Trophoblast cell (in vitro differentiated cells and primary cell): ENCODE results near the gene COA5.

Experiments
- DNase-seq, 2 donors: peaks; one replicate each; pipeline ENCODE4 v3.0.0-alpha.2; 2016
- H2AFZ ChIP-seq: 2 replicates; pipeline ENCODE4 v1.6.1; 2013; ENCODE audit warnings: low read length, moderate library complexity, mild to moderate bottlenecking; ENCODE audit not compliant: insufficient read depth, poor library complexity
- H2AK5ac ChIP-seq: 2 replicates; pipeline ENCODE4 v1.6.1; 2013; ENCODE audit warnings: mild to moderate bottlenecking, low read length
- H2BK120ac ChIP-seq: 2 replicates; pipeline ENCODE4 v1.6.1; 2013; ENCODE audit warnings: low read length, mild to moderate bottlenecking, moderate library complexity; ENCODE audit not compliant: insufficient read depth, poor library complexity
- H2BK12ac ChIP-seq: 2 replicates; pipeline ENCODE4 v1.6.1; 2013; ENCODE audit warnings: mild to moderate bottlenecking, low read length, moderate library complexity
- H2BK5ac ChIP-seq: 2 replicates; pipeline ENCODE4 v1.6.1; 2013; ENCODE audit warnings: low read length, low read depth, moderate library complexity, mild to moderate bottlenecking; ENCODE audit not compliant: poor library complexity
- H3K14ac ChIP-seq: 2 replicates; pipeline ENCODE4 v1.6.1; 2013; ENCODE audit warnings: mild to moderate bottlenecking, low read length
- H3K18ac ChIP-seq: 2 replicates; pipeline ENCODE4 v1.6.1; 2013; ENCODE audit warnings: mild to moderate bottlenecking, low read length
- H3K23ac ChIP-seq: 2 replicates; pipeline ENCODE4 v1.6.1; 2013; ENCODE audit warnings: low read length
- H3K27ac ChIP-seq: 2 replicates; pipeline ENCODE4 v1.5.1; 2013; ENCODE audit warnings: low read depth, mild to moderate bottlenecking, inconsistent platforms, low read length, moderate library complexity
- H3K27me3 ChIP-seq: 2 replicates; pipeline ENCODE4 v1.6.1; 2013; ENCODE audit warnings: inconsistent platforms, mild to moderate bottlenecking, low read length, moderate library complexity; ENCODE audit not compliant: insufficient read depth
- H3K36me3 ChIP-seq, 2 experiments: 1 replicate in 1 of 2; 2 replicates in 1 of 2; pipeline ENCODE4 v1.6.1; 2013; ENCODE audit warnings: low read length in 2 of 2, mild to moderate bottlenecking in 2 of 2, moderate library complexity in 1 of 2; ENCODE audit not compliant: insufficient read depth in 2 of 2, control insufficient read depth in 1 of 2
- H3K4ac ChIP-seq: 2 replicates; pipeline ENCODE4 v1.6.1; 2013; ENCODE audit warnings: low read depth, mild to moderate bottlenecking, low read length, moderate library complexity
- H3K4me1 ChIP-seq, 2 experiments: 1 replicate in 1 of 2; 2 replicates in 1 of 2; pipeline ENCODE4 v1.6.1; 2013; ENCODE audit warnings: low read length in 2 of 2, mild to moderate bottlenecking in 2 of 2, moderate library complexity in 1 of 2; ENCODE audit not compliant: insufficient read depth in 2 of 2, control insufficient read depth in 1 of 2
- H3K4me2 ChIP-seq: 2 replicates; pipeline ENCODE4 v1.6.1; 2013; ENCODE audit warnings: inconsistent platforms, mild to moderate bottlenecking, low read length, moderate library complexity
- H3K4me3 ChIP-seq: 2 replicates; pipeline ENCODE4 v1.5.1; 2013; ENCODE audit warnings: mild to moderate bottlenecking, low read depth, low read length, inconsistent platforms
- H3K79me1 ChIP-seq: one replicate; pipeline ENCODE4 v1.6.1; 2013; ENCODE audit warnings: low read length
- H3K79me2 ChIP-seq: 2 replicates; pipeline ENCODE4 v1.6.1; 2013; ENCODE audit warnings: low read length, mild to moderate bottlenecking; ENCODE audit not compliant: control insufficient read depth, insufficient read depth, poor library complexity
- H3K9ac ChIP-seq: 2 replicates; pipeline ENCODE4 v1.6.1; 2013; ENCODE audit warnings: mild to moderate bottlenecking, low read length
- H3K9me3 ChIP-seq: 2 replicates; pipeline ENCODE4 v1.6.1; 2013; ENCODE audit warnings: low read depth, mild to moderate bottlenecking, control low read depth, inconsistent platforms, low read length; ENCODE audit not compliant: insufficient read depth
- H4K12ac ChIP-seq: 2 replicates; pipeline ENCODE4 v1.6.1; 2013; ENCODE audit warnings: low read depth, mild to moderate bottlenecking, low read length, moderate library complexity
- H4K8ac ChIP-seq: 2 replicates; pipeline ENCODE4 v1.6.1; 2013; ENCODE audit warnings: low read depth, mild to moderate bottlenecking, low read length, moderate library complexity
- H4K91ac ChIP-seq: one replicate; pipeline ENCODE4 v1.6.1; 2013; ENCODE audit warnings: low read depth, mild to moderate bottlenecking, low read length, moderate library complexity
- WGBS: extraction: QIAGEN DNeasy Blood & Tissue Kit; methylation state at CpG from one replicate; pipeline ENCODE4 v1.1.7; 2013; ENCODE audit warnings: missing lambda C conversion rate; ENCODE audit not compliant: insufficient read length, insufficient coverage; ENCODE audit errors: extremely low coverage; 5-methylcytosine and 5-hydroxymethylcytosine counted together

COA5 gene

GRCh38 chr2:98572211-98572610 is 36.1 kb downstream of the COA5 start:
- Histone ChIP-seq H4K8ac (no peak overlapping the region), H3K4me1 (no peaks in the 10 kb centered on the region), H2BK12ac (no peak overlapping the region), H3K27me3 (no peaks in the 10 kb centered on the region), H3K4me3 (no peak overlapping the region), H3K23ac (no peak overlapping the region), H2AK5ac (no peak overlapping the region), H4K91ac (no peak overlapping the region), H2BK120ac (no peak overlapping the region), H2BK5ac (no peak overlapping the region), H3K27ac (no peak overlapping the region), H3K4me2 (no peak overlapping the region), H3K79me2 (no peaks in the 10 kb centered on the region), H3K36me3 (peaks cover 46 to 68% of the 10 kb centered on the region in 2 experiments), H3K4ac (no peak overlapping the region), H3K79me1 (no peaks in the 10 kb centered on the region), H3K9me3 (no peaks in the 10 kb centered on the region), H4K12ac (no peak overlapping the region), H3K14ac (no peak overlapping the region), H3K9ac (no peak overlapping the region), H3K18ac (no peak overlapping the region), H2AFZ (no peak overlapping the region)
- no CpG with 5 or more reads among the region's 5 CpGs for WGBS
- DNase-seq: no peak

DNA sequence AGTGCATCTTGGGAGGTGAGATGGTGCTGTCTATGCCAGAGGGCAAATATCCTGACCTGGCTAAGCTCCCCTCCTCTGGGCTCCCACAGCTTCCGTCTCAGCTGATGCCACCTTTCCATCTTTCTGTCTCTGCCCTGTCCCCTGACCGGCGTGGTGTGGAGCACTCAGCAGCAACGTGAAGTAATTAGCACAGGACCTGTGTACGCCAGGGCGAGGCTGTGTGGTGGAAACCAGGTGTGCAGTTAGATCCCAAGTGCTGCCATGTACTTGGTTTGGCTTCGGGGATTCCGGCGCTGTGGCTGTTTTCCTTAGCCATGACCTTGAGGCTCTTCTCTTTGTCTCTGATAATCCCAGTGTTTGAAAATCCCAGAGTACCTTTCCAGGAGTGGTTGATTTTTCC is 36.5 kb downstream of the COA5 start:
- Histone ChIP-seq H2AK5ac (no peak overlapping the region), H2BK12ac (no peak overlapping the region), H2BK5ac (no peak overlapping the region), H3K79me2 (no peaks in the 10 kb centered on the region), H2AFZ (no peak overlapping the region), H3K14ac (no peak overlapping the region), H4K91ac (no peak overlapping the region), H3K4me3 (no peak overlapping the region), H3K79me1 (no peaks in the 10 kb centered on the region), H4K12ac (no peak overlapping the region), H3K36me3 (peaks cover 42 to 64% of the 10 kb centered on the region in 2 experiments), H3K23ac (no peak overlapping the region), H4K8ac (no peak overlapping the region), H3K27ac (no peak overlapping the region), H3K18ac (no peak overlapping the region), H3K4ac (no peak overlapping the region), H2BK120ac (no peak overlapping the region), H3K27me3 (no peaks in the 10 kb centered on the region), H3K4me2 (no peak overlapping the region), H3K9me3 (no peaks in the 10 kb centered on the region), H3K4me1 (no peaks in the 10 kb centered on the region), H3K9ac (no peak overlapping the region)
- DNase-seq: no peak
- WGBS: no CpG with 5 or more reads among the region's 9 CpGs

GRCh38 chr2:98571121-98571701 is 37.1 kb downstream of the COA5 start:
- Histone ChIP-seq H2BK5ac (no peak overlapping the region), H3K4me2 (no peak overlapping the region), H3K14ac (no peak overlapping the region), H3K4me3 (no peak overlapping the region), H3K9ac (no peak overlapping the region), H2AFZ (no peak overlapping the region), H3K36me3 (peaks cover 40 to 67% of the 10 kb centered on the region in 2 experiments), H4K8ac (no peak overlapping the region), H2AK5ac (no peak overlapping the region), H3K27ac (no peak overlapping the region), H3K18ac (no peak overlapping the region), H3K4ac (no peak overlapping the region), H3K79me1 (no peaks in the 10 kb centered on the region), H3K79me2 (no peaks in the 10 kb centered on the region), H3K27me3 (no peaks in the 10 kb centered on the region), H4K12ac (no peak overlapping the region), H4K91ac (no peak overlapping the region), H3K23ac (no peak overlapping the region), H2BK12ac (no peak overlapping the region), H3K9me3 (no peaks in the 10 kb centered on the region), H3K4me1 (no peaks in the 10 kb centered on the region), H2BK120ac (no peak overlapping the region)
- no CpG with 5 or more reads among the region's 13 CpGs for WGBS
- DNase-seq: no peak

- H3K4ac ChIP-seq: no peak overlapping the region
- H2AFZ ChIP-seq: no peak overlapping the region
- no peak for DNase-seq
- no peak overlapping the region for H3K23ac ChIP-seq
- H3K79me1 ChIP-seq: no peaks in the 10 kb centered on the region
- no peaks in the 10 kb centered on the region for H3K4me1 ChIP-seq
- H3K18ac ChIP-seq: no peak overlapping the region
- no peak overlapping the region for H3K9ac ChIP-seq
- peaks cover 47 to 72% of the 10 kb centered on the region in 2 experiments for H3K36me3 ChIP-seq
- H3K14ac ChIP-seq: no peak overlapping the region
- H3K9me3 ChIP-seq: no peaks in the 10 kb centered on the region
- WGBS: no CpG with 5 or more reads among the region's 5 CpGs
- no peak overlapping the region for H3K4me3 ChIP-seq
- no peaks in the 10 kb centered on the region for H3K79me2 ChIP-seq
- no peak overlapping the region for H3K27ac ChIP-seq
- no peak overlapping the region for H4K91ac ChIP-seq
- H4K8ac ChIP-seq: no peak overlapping the region
- H3K4me2 ChIP-seq: no peak overlapping the region
- H3K27me3 ChIP-seq: no peaks in the 10 kb centered on the region
- no peak overlapping the region for H2BK120ac ChIP-seq
- H4K12ac ChIP-seq: no peak overlapping the region
- no peak overlapping the region for H2AK5ac ChIP-seq
- H2BK12ac ChIP-seq: no peak overlapping the region
- H2BK5ac ChIP-seq: no peak overlapping the region
These were observed 38.0 kb downstream of the COA5 start for GRCh38 chr2:98570356-98570755.
